Trophoblast cell (in vitro differentiated cells and primary cell): ENCODE data around the gene MKLN1.

ENCODE experiments used
- DNase-seq, 2 donors: peaks; one replicate each; pipeline ENCODE4 v3.0.0-alpha.2; 2016
- H2AFZ ChIP-seq: 2 replicates; pipeline ENCODE4 v1.6.1; 2013; ENCODE audit warnings: low read length, moderate library complexity, mild to moderate bottlenecking; ENCODE audit not compliant: insufficient read depth, poor library complexity
- H2AK5ac ChIP-seq: 2 replicates; pipeline ENCODE4 v1.6.1; 2013; ENCODE audit warnings: mild to moderate bottlenecking, low read length
- H2BK120ac ChIP-seq: 2 replicates; pipeline ENCODE4 v1.6.1; 2013; ENCODE audit warnings: low read length, mild to moderate bottlenecking, moderate library complexity; ENCODE audit not compliant: insufficient read depth, poor library complexity
- H2BK12ac ChIP-seq: 2 replicates; pipeline ENCODE4 v1.6.1; 2013; ENCODE audit warnings: mild to moderate bottlenecking, low read length, moderate library complexity
- H2BK5ac ChIP-seq: 2 replicates; pipeline ENCODE4 v1.6.1; 2013; ENCODE audit warnings: low read length, low read depth, moderate library complexity, mild to moderate bottlenecking; ENCODE audit not compliant: poor library complexity
- H3K14ac ChIP-seq: 2 replicates; pipeline ENCODE4 v1.6.1; 2013; ENCODE audit warnings: mild to moderate bottlenecking, low read length
- H3K18ac ChIP-seq: 2 replicates; pipeline ENCODE4 v1.6.1; 2013; ENCODE audit warnings: mild to moderate bottlenecking, low read length
- H3K23ac ChIP-seq: 2 replicates; pipeline ENCODE4 v1.6.1; 2013; ENCODE audit warnings: low read length
- H3K27ac ChIP-seq: 2 replicates; pipeline ENCODE4 v1.5.1; 2013; ENCODE audit warnings: low read depth, mild to moderate bottlenecking, inconsistent platforms, low read length, moderate library complexity
- H3K27me3 ChIP-seq: 2 replicates; pipeline ENCODE4 v1.6.1; 2013; ENCODE audit warnings: inconsistent platforms, mild to moderate bottlenecking, low read length, moderate library complexity; ENCODE audit not compliant: insufficient read depth
- H3K36me3 ChIP-seq, 2 experiments: 1 replicate in 1 of 2; 2 replicates in 1 of 2; pipeline ENCODE4 v1.6.1; 2013; ENCODE audit warnings: low read length in 2 of 2, mild to moderate bottlenecking in 2 of 2, moderate library complexity in 1 of 2; ENCODE audit not compliant: insufficient read depth in 2 of 2, control insufficient read depth in 1 of 2
- H3K4ac ChIP-seq: 2 replicates; pipeline ENCODE4 v1.6.1; 2013; ENCODE audit warnings: low read depth, mild to moderate bottlenecking, low read length, moderate library complexity
- H3K4me1 ChIP-seq, 2 experiments: 1 replicate in 1 of 2; 2 replicates in 1 of 2; pipeline ENCODE4 v1.6.1; 2013; ENCODE audit warnings: low read length in 2 of 2, mild to moderate bottlenecking in 2 of 2, moderate library complexity in 1 of 2; ENCODE audit not compliant: insufficient read depth in 2 of 2, control insufficient read depth in 1 of 2
- H3K4me2 ChIP-seq: 2 replicates; pipeline ENCODE4 v1.6.1; 2013; ENCODE audit warnings: inconsistent platforms, mild to moderate bottlenecking, low read length, moderate library complexity
- H3K4me3 ChIP-seq: 2 replicates; pipeline ENCODE4 v1.5.1; 2013; ENCODE audit warnings: mild to moderate bottlenecking, low read depth, low read length, inconsistent platforms
- H3K79me1 ChIP-seq: one replicate; pipeline ENCODE4 v1.6.1; 2013; ENCODE audit warnings: low read length
- H3K79me2 ChIP-seq: 2 replicates; pipeline ENCODE4 v1.6.1; 2013; ENCODE audit warnings: low read length, mild to moderate bottlenecking; ENCODE audit not compliant: control insufficient read depth, insufficient read depth, poor library complexity
- H3K9ac ChIP-seq: 2 replicates; pipeline ENCODE4 v1.6.1; 2013; ENCODE audit warnings: mild to moderate bottlenecking, low read length
- H3K9me3 ChIP-seq: 2 replicates; pipeline ENCODE4 v1.6.1; 2013; ENCODE audit warnings: low read depth, mild to moderate bottlenecking, control low read depth, inconsistent platforms, low read length; ENCODE audit not compliant: insufficient read depth
- H4K12ac ChIP-seq: 2 replicates; pipeline ENCODE4 v1.6.1; 2013; ENCODE audit warnings: low read depth, mild to moderate bottlenecking, low read length, moderate library complexity
- H4K8ac ChIP-seq: 2 replicates; pipeline ENCODE4 v1.6.1; 2013; ENCODE audit warnings: low read depth, mild to moderate bottlenecking, low read length, moderate library complexity
- H4K91ac ChIP-seq: one replicate; pipeline ENCODE4 v1.6.1; 2013; ENCODE audit warnings: low read depth, mild to moderate bottlenecking, low read length, moderate library complexity
- WGBS: extraction: QIAGEN DNeasy Blood & Tissue Kit; methylation state at CpG from one replicate; pipeline ENCODE4 v1.1.7; 2013; ENCODE audit warnings: missing lambda C conversion rate; ENCODE audit not compliant: insufficient read length, insufficient coverage; ENCODE audit errors: extremely low coverage; 5-methylcytosine and 5-hydroxymethylcytosine counted together

The MKLN1 gene

GRCh38 chr7:131546126-131546525, 218.4 kb downstream of the MKLN1 start:
- Histone ChIP-seq H4K8ac (no peak overlapping the region), H2BK5ac (no peak overlapping the region), H3K4me2 (no peak overlapping the region), H3K23ac (no peak overlapping the region), H3K4me1 (peaks cover 9 to 21% of the 10 kb centered on the region in 2 experiments), H4K12ac (no peak overlapping the region), H3K79me2 (no peaks in the 10 kb centered on the region), H2BK12ac (no peak overlapping the region), H3K27me3 (no peaks in the 10 kb centered on the region), H3K9me3 (peaks cover 2% of the 10 kb centered on the region), H3K36me3 (peaks cover 7 to 11% of the 10 kb centered on the region in 2 experiments), H3K9ac (no peak overlapping the region), H3K4me3 (no peak overlapping the region), H3K4ac (no peak overlapping the region), H2AFZ (no peak overlapping the region), H3K18ac (no peak overlapping the region), H3K14ac (no peak overlapping the region), H2AK5ac (no peak overlapping the region), H2BK120ac (no peak overlapping the region), H3K27ac (no peak overlapping the region), H4K91ac (no peak overlapping the region), H3K79me1 (no peaks in the 10 kb centered on the region)
- peak in 1 of 2 donors; percentile 36 for DNase-seq
- WGBS = no CpG with 5 or more reads among the region's 12 CpGs
